Vagina (tissue), 2 donors: Measurements from ENCODE around the gene IFT20.

Experiments
- CTCF ChIP-seq, 3 experiments: fragments of 450-650 bp in 2 of 3; fragments of 200-600 bp in 1 of 3; sonication (generic) in 1 of 3; IDR thresholded peaks; one replicate each; pipeline ENCODE4 v1.5.1; 2017 to 2019; ENCODE audit warnings: antibody characterized with exemption in 3 of 3, mild to moderate bottlenecking in 2 of 3, moderate library complexity in 2 of 3
- POLR2A ChIP-seq, 2 donors: fragments of 450-650 bp; IDR thresholded peaks; one replicate each; pipeline ENCODE4 v1.6.1; 2017; ENCODE audit warnings: antibody characterized with exemption in 2 of 2, mild to moderate bottlenecking in 2 of 2, moderate library complexity in 2 of 2
- POLR2AphosphoS5 ChIP-seq, 2 donors: sonication (generic); formaldehyde crosslinking; IDR thresholded peaks; one replicate each; pipeline ENCODE4 v1.9.0; 2017; ENCODE audit warnings: antibody characterized with exemption in 2 of 2, mild to moderate bottlenecking in 2 of 2, low read depth in 1 of 2; ENCODE audit not compliant: insufficient read depth in 1 of 2

- TF ChIP-seq CTCF (IDR thresholded peaks at IDR 0.05) (no peak), POLR2AphosphoS5 (IDR thresholded peaks at IDR 0.05; ENCODE audit: insufficient read depth in 1 of 2, low read depth in 1 of 2) (no peak), POLR2A (IDR thresholded peaks at IDR 0.05) (no peak)
These were observed 37.6 kb upstream of the IFT20 start for GRCh38 chr17:28372945-28373274.
